Measurements from ENCODE around the gene PDE3B.
"Not testable (repeated sequence)": the region's sequence is repeated elsewhere in the genome, so short reads cannot be mapped to it uniquely, and the experiment has no call there.

Gene PDE3B

GRCh38 chr11:14783788-14784187 is 140.2 kb downstream of the PDE3B start:
- H3K27me3 ChIP-seq (ENCODE audit: insufficient read depth, insufficient read length), result no peaks in the 10 kb centered on the region
- no peak overlapping the region for H3K9ac ChIP-seq (ENCODE audit: insufficient read length, low read depth)
- H3K4me1 ChIP-seq (ENCODE audit: insufficient read depth, insufficient read length), result no peaks in the 10 kb centered on the region
- TF ChIP-seq ZNF274 (IDR thresholded peaks at IDR 0.05; ENCODE audit: low read depth, low read length) (no peak), YY1 (IDR thresholded peaks at IDR 0.05; ENCODE audit: insufficient read depth, insufficient read length) (no peak), SUZ12 (IDR thresholded peaks at IDR 0.05; ENCODE audit: extremely low read depth, insufficient read depth, insufficient read length) (no peak)
- no peaks in the 10 kb centered on the region for H3K9me3 ChIP-seq (ENCODE audit: insufficient read depth, low read length)
- no peak for DNase-seq (ENCODE audit: low read depth, low spot score)
- H3K4me3 ChIP-seq (ENCODE audit: insufficient read length, low read depth), result no peak overlapping the region
- no peaks in the 10 kb centered on the region for H3K36me3 ChIP-seq (ENCODE audit: insufficient read depth, insufficient read length, low read length)

GRCh38 chr11:14784230-14784629 is 140.6 kb downstream of the PDE3B start:
- Histone ChIP-seq H3K4me1 (ENCODE audit: insufficient read depth, insufficient read length) (no peaks in the 10 kb centered on the region), H3K4me3 (ENCODE audit: insufficient read length, low read depth) (no peak overlapping the region), H3K27me3 (ENCODE audit: insufficient read depth, insufficient read length) (no peaks in the 10 kb centered on the region), H3K9me3 (ENCODE audit: insufficient read depth, low read length) (no peaks in the 10 kb centered on the region), H3K36me3 (ENCODE audit: insufficient read depth, insufficient read length, low read length) (no peaks in the 10 kb centered on the region), H3K9ac (ENCODE audit: insufficient read length, low read depth) (no peak overlapping the region)
- no peak for TF ChIP-seq SUZ12 (IDR thresholded peaks at IDR 0.05; ENCODE audit: extremely low read depth, insufficient read depth, insufficient read length)
- TF ChIP-seq YY1 (IDR thresholded peaks at IDR 0.05; ENCODE audit: insufficient read depth, insufficient read length), result no peak
- TF ChIP-seq ZNF274 (IDR thresholded peaks at IDR 0.05; ENCODE audit: low read depth, low read length), result no peak
- DNase-seq (ENCODE audit: low read depth, low spot score), result no peak

- TF ChIP-seq SUZ12 (IDR thresholded peaks at IDR 0.05; ENCODE audit: extremely low read depth, insufficient read depth, insufficient read length), result no peak
- TF ChIP-seq ZNF274 (IDR thresholded peaks at IDR 0.05; ENCODE audit: low read depth, low read length), result no peak
- no peak for TF ChIP-seq YY1 (IDR thresholded peaks at IDR 0.05; ENCODE audit: insufficient read depth, insufficient read length)
- H3K36me3 ChIP-seq (ENCODE audit: insufficient read depth, insufficient read length, low read length), result no peaks in the 10 kb centered on the region
- no peak for DNase-seq (ENCODE audit: low read depth, low spot score)
- H3K9me3 ChIP-seq (ENCODE audit: insufficient read depth, low read length), result no peaks in the 10 kb centered on the region
- H3K4me1 ChIP-seq (ENCODE audit: insufficient read depth, insufficient read length), result no peaks in the 10 kb centered on the region
- no peak overlapping the region for H3K9ac ChIP-seq (ENCODE audit: insufficient read length, low read depth)
- H3K27me3 ChIP-seq (ENCODE audit: insufficient read depth, insufficient read length), result no peaks in the 10 kb centered on the region
- no peak overlapping the region for H3K4me3 ChIP-seq (ENCODE audit: insufficient read length, low read depth)
These were observed 146.4 kb downstream of the PDE3B start for GRCh38 chr11:14789879-14790484.

- TF ChIP-seq YY1 (IDR thresholded peaks at IDR 0.05; ENCODE audit: insufficient read depth, insufficient read length) (no peak), SUZ12 (IDR thresholded peaks at IDR 0.05; ENCODE audit: extremely low read depth, insufficient read depth, insufficient read length) (no peak), ZNF274 (IDR thresholded peaks at IDR 0.05; ENCODE audit: low read depth, low read length) (no peak)
- H3K4me3 ChIP-seq (ENCODE audit: insufficient read length, low read depth), result no peak overlapping the region
- no peaks in the 10 kb centered on the region for H3K27me3 ChIP-seq (ENCODE audit: insufficient read depth, insufficient read length)
- H3K36me3 ChIP-seq (ENCODE audit: insufficient read depth, insufficient read length, low read length), result no peaks in the 10 kb centered on the region
- no peaks in the 10 kb centered on the region for H3K4me1 ChIP-seq (ENCODE audit: insufficient read depth, insufficient read length)
- H3K9me3 ChIP-seq (ENCODE audit: insufficient read depth, low read length), result no peaks in the 10 kb centered on the region
- no peak overlapping the region for H3K9ac ChIP-seq (ENCODE audit: insufficient read length, low read depth)
- no peak for DNase-seq (ENCODE audit: low read depth, low spot score)
These were observed 149.9 kb downstream of the PDE3B start for GRCh38 chr11:14793546-14793945.

GRCh38 chr11:14796028-14796427 is 152.4 kb downstream of the PDE3B start:
- not testable (repeated sequence) for H3K36me3 ChIP-seq (ENCODE audit: insufficient read depth, insufficient read length, low read length); H3K27me3 ChIP-seq (ENCODE audit: insufficient read depth, insufficient read length); H3K9ac ChIP-seq (ENCODE audit: insufficient read length, low read depth); H3K9me3 ChIP-seq (ENCODE audit: insufficient read depth, low read length); H3K4me3 ChIP-seq (ENCODE audit: insufficient read length, low read depth); DNase-seq (ENCODE audit: low read depth, low spot score); H3K4me1 ChIP-seq (ENCODE audit: insufficient read depth, insufficient read length)

GRCh38 chr11:14803846-14804245 is 160.2 kb downstream of the PDE3B start:
- no peak for DNase-seq (ENCODE audit: low read depth, low spot score)
- Histone ChIP-seq H3K9me3 (ENCODE audit: insufficient read depth, low read length) (no peaks in the 10 kb centered on the region), H3K9ac (ENCODE audit: insufficient read length, low read depth) (no peak overlapping the region), H3K27me3 (ENCODE audit: insufficient read depth, insufficient read length) (no peaks in the 10 kb centered on the region), H3K4me1 (ENCODE audit: insufficient read depth, insufficient read length) (no peaks in the 10 kb centered on the region), H3K36me3 (ENCODE audit: insufficient read depth, insufficient read length, low read length) (no peaks in the 10 kb centered on the region), H3K4me3 (ENCODE audit: insufficient read length, low read depth) (no peak overlapping the region)
- no peak for TF ChIP-seq ZNF274 (IDR thresholded peaks at IDR 0.05; ENCODE audit: low read depth, low read length)
- TF ChIP-seq SUZ12 (IDR thresholded peaks at IDR 0.05; ENCODE audit: extremely low read depth, insufficient read depth, insufficient read length), result no peak
- TF ChIP-seq YY1 (IDR thresholded peaks at IDR 0.05; ENCODE audit: insufficient read depth, insufficient read length), result no peak

GRCh38 chr11:14809466-14809865 is 165.9 kb downstream of the PDE3B start:
- TF ChIP-seq ZNF274 (IDR thresholded peaks at IDR 0.05; ENCODE audit: low read depth, low read length) (no peak), YY1 (IDR thresholded peaks at IDR 0.05; ENCODE audit: insufficient read depth, insufficient read length) (no peak), SUZ12 (IDR thresholded peaks at IDR 0.05; ENCODE audit: extremely low read depth, insufficient read depth, insufficient read length) (no peak)
- H3K27me3 ChIP-seq (ENCODE audit: insufficient read depth, insufficient read length), result no peaks in the 10 kb centered on the region
- no peak for DNase-seq (ENCODE audit: low read depth, low spot score)

More at GRCh38 chr11:14809466-14809865, 165.9 kb downstream of the PDE3B start:
- H3K36me3 ChIP-seq (ENCODE audit: insufficient read depth, insufficient read length, low read length), result no peaks in the 10 kb centered on the region
- H3K4me3 ChIP-seq (ENCODE audit: insufficient read length, low read depth), result no peak overlapping the region
- no peaks in the 10 kb centered on the region for H3K9me3 ChIP-seq (ENCODE audit: insufficient read depth, low read length)
- no peaks in the 10 kb centered on the region for H3K4me1 ChIP-seq (ENCODE audit: insufficient read depth, insufficient read length)
- no peak overlapping the region for H3K9ac ChIP-seq (ENCODE audit: insufficient read length, low read depth)
